DND-41 (cell line): ENCODE data around the gene APOBR.
"Not testable (repeated sequence)": the region's sequence is repeated elsewhere in the genome, so short reads cannot be mapped to it uniquely, and the experiment has no call there.

Experiments used
- ATAC-seq: fragments of 200-7000 bp; cut with Tn5 transposase; 3 replicates; pipeline ENCODE4 v1.9.1; 2021; ENCODE audit warnings: low read depth; ENCODE audit not compliant: insufficient read depth
- DNase-seq: peaks from one replicate; pipeline ENCODE4 v3.0.0-alpha.2; 2020
- H2AFZ ChIP-seq: 2 replicates; pipeline ENCODE4 v1.6.0; 2012; ENCODE audit warnings: low read depth, low read length
- H3K27ac ChIP-seq: 2 replicates; pipeline ENCODE4 v1.5.1; 2012; ENCODE audit warnings: low read length, inconsistent platforms
- H3K27me3 ChIP-seq: fragments of 200-600 bp; sonication (generic); 2 replicates; pipeline ENCODE4 v1.6.0; 2012; ENCODE audit warnings: low read length, mild to moderate bottlenecking, inconsistent platforms; ENCODE audit not compliant: insufficient read depth, poor library complexity
- H3K36me3 ChIP-seq: 2 replicates; pipeline ENCODE4 v1.5.1; 2012; ENCODE audit warnings: low read length, inconsistent platforms; ENCODE audit not compliant: insufficient read depth
- H3K4me1 ChIP-seq: 2 replicates; pipeline ENCODE4 v1.5.1; 2012; ENCODE audit warnings: mild to moderate bottlenecking, low read length; ENCODE audit not compliant: insufficient read depth
- H3K4me2 ChIP-seq: 2 replicates; pipeline ENCODE4 v1.6.0; 2012; ENCODE audit warnings: mild to moderate bottlenecking, moderate library complexity, low read length, inconsistent platforms; ENCODE audit not compliant: insufficient read depth
- H3K4me3 ChIP-seq, 2 experiments: fragments of 200-600 bp in 1 of 2; shearing (Covaris generic) in 1 of 2; 2 replicates each; pipeline ENCODE4 v1.5.1; 2012 to 2016; ENCODE audit warnings: inconsistent platforms in 2 of 2, low read length in 2 of 2, mild to moderate bottlenecking in 2 of 2, low read depth in 1 of 2, moderate library complexity in 1 of 2
- H3K79me2 ChIP-seq: 2 replicates; pipeline ENCODE4 v1.6.0; 2012; ENCODE audit warnings: low read length, inconsistent platforms; ENCODE audit not compliant: insufficient read depth
- H3K9ac ChIP-seq: 2 replicates; pipeline ENCODE4 v1.6.0; 2012; ENCODE audit warnings: low read depth, mild to moderate bottlenecking, inconsistent platforms, low read length, moderate library complexity
- H3K9me3 ChIP-seq: 2 replicates; pipeline ENCODE4 v1.5.1; 2012; ENCODE audit warnings: low read length, moderate library complexity, mild to moderate bottlenecking, inconsistent platforms; ENCODE audit not compliant: insufficient read depth, severe bottlenecking
- H4K20me1 ChIP-seq: 2 replicates; pipeline ENCODE4 v1.6.0; 2012; ENCODE audit warnings: low read length; ENCODE audit not compliant: insufficient read depth
- CTCF ChIP-seq: IDR thresholded peaks from 2 replicates; pipeline ENCODE4 v1.5.1; 2012; ENCODE audit warnings: borderline replicate concordance, low read length, moderate library complexity, mild to moderate bottlenecking; ENCODE audit not compliant: poor library complexity, severe bottlenecking; ENCODE audit errors: extremely low read depth
- EZH2 ChIP-seq: IDR thresholded peaks from 3 replicates; pipeline ENCODE4 v1.6.1; 2012; ENCODE audit warnings: borderline replicate concordance, low read depth, mild to moderate bottlenecking, moderate library complexity, low read length, inconsistent platforms; ENCODE audit not compliant: severe bottlenecking

Gene APOBR

DNA sequence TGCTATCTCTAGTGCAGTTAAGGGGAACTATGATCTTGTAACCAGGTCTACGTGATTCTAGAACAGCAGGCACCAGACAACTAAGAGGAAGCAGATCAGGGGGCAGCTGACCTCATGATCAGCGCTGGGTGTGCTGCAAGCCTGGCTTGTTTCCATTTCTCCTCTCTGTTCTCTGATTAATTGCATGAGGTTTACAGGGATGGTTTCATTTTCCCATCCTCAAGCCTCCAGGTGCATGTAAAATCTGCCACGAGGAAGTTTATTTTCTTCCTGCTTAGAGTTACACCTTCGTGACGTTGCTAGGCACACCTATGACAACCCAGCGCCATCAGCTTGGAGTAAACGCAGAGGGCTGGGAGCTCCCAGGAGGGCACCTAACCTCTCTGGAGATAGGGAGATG, 48.6 kb downstream of the APOBR start:
- no peaks in the 10 kb centered on the region for H3K79me2 ChIP-seq
- no peak overlapping the region for H2AFZ ChIP-seq
- no peaks in the 10 kb centered on the region for H3K4me1 ChIP-seq
- no peaks in the 10 kb centered on the region for H3K9me3 ChIP-seq
- no peak overlapping the region for H3K9ac ChIP-seq
- H3K36me3 ChIP-seq, result no peaks in the 10 kb centered on the region
- DNase-seq, result no peak
- TF ChIP-seq EZH2, result no peak
- no peak for TF ChIP-seq CTCF
- H3K4me3 ChIP-seq, result no peak overlapping the region
- no peak overlapping the region for H3K27ac ChIP-seq
- no peaks in the 10 kb centered on the region for H4K20me1 ChIP-seq
- H3K4me2 ChIP-seq, result no peak overlapping the region
- no peaks in the 10 kb centered on the region for H3K27me3 ChIP-seq
- ATAC-seq, result no peak

DNA sequence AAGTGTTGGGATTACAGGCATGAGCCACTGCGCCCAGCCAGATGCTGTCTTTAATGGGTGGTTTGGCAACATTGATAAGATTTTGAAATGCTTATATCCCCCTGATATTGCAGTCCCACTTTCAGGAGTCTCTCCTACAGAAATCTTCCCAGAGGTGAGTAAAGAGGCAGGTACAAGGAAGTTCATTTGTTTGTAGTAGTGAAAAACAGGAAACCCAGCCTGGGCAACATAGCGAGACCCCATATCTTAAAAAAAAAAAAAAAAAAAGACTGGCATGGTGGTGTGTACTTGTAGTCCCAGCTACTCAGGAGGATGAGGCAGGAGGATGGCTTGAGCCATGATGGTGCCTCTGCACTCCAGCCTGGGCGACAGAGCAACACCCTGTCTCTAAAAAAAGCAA, 50.6 kb downstream of the APOBR start:
- ATAC-seq, result no peak
- no peak overlapping the region for H3K4me2 ChIP-seq
- H3K4me1 ChIP-seq, result no peaks in the 10 kb centered on the region
- no peaks in the 10 kb centered on the region for H4K20me1 ChIP-seq
- DNase-seq, result no peak
- H3K36me3 ChIP-seq, result no peaks in the 10 kb centered on the region
- no peaks in the 10 kb centered on the region for H3K79me2 ChIP-seq
- no peak overlapping the region for H3K9ac ChIP-seq
- H3K27me3 ChIP-seq, result no peaks in the 10 kb centered on the region
- no peak for TF ChIP-seq EZH2
- TF ChIP-seq CTCF, result no peak
- no peak overlapping the region for H3K27ac ChIP-seq
- H3K4me3 ChIP-seq, result no peak overlapping the region
- no peak overlapping the region for H2AFZ ChIP-seq
- H3K9me3 ChIP-seq, result no peaks in the 10 kb centered on the region

- not testable (repeated sequence) for H3K9me3 ChIP-seq, H3K36me3 ChIP-seq, H3K27ac ChIP-seq, ATAC-seq, H3K27me3 ChIP-seq, H3K4me2 ChIP-seq, H2AFZ ChIP-seq, H3K4me1 ChIP-seq, H3K9ac ChIP-seq, DNase-seq, H3K4me3 ChIP-seq, H3K79me2 ChIP-seq, H4K20me1 ChIP-seq
Measured at GRCh38 chr16:28545964-28546363, 51.5 kb downstream of the APOBR start.

DNA sequence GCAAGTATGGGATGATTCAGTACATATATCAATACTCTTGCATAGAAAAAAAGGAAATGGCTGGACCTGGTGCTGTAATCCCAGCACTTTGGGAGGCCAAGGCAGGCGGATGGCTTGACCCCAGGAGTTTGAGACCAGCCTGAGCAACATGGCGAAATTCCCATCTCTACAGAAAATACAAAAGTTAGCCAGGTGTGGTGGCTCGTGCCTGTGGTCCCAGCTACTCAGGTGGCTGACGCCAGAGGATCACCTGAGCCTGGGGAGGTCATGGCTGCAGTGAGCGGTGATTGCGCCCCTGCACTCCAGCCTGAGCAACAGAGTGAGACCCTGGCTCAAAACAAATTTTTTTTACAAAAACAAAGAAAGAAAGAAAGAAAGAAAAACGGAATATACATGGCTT, 52.2 kb downstream of the APOBR start:
- Histone ChIP-seq H3K27ac (no peak overlapping the region), H3K27me3 (no peaks in the 10 kb centered on the region), H3K9me3 (no peaks in the 10 kb centered on the region), H3K4me2 (no peak overlapping the region), H3K4me1 (no peaks in the 10 kb centered on the region), H2AFZ (no peak overlapping the region), H3K79me2 (no peaks in the 10 kb centered on the region), H3K4me3 (no peak overlapping the region), H3K36me3 (no peaks in the 10 kb centered on the region), H3K9ac (no peak overlapping the region), H4K20me1 (no peaks in the 10 kb centered on the region)
- ATAC-seq (no peak), DNase-seq (no peak)
- TF ChIP-seq CTCF, result no peak
- TF ChIP-seq EZH2, result no peak
